Retinal pigment epithelial cell (primary cell): ENCODE results near the gene MED27.

Experiments
- DNase-seq: peaks from one replicate; pipeline ENCODE4 v3.0.0-alpha.2; 2010; ENCODE audit warnings: low read depth
- H3K4me3 ChIP-seq: 2 replicates; pipeline ENCODE4 v1.5.1; 2011; ENCODE audit warnings: mild to moderate bottlenecking, low read length, control low read depth, moderate library complexity
- TF ChIP-seq, protein P1 (sequence below): conservative IDR thresholded peaks from 2 replicates; pipeline ENCODE4 v1.5.1; 2011; ENCODE audit warnings: low read depth, low read length, control low read depth, inconsistent platforms

The MED27 gene

DNA sequence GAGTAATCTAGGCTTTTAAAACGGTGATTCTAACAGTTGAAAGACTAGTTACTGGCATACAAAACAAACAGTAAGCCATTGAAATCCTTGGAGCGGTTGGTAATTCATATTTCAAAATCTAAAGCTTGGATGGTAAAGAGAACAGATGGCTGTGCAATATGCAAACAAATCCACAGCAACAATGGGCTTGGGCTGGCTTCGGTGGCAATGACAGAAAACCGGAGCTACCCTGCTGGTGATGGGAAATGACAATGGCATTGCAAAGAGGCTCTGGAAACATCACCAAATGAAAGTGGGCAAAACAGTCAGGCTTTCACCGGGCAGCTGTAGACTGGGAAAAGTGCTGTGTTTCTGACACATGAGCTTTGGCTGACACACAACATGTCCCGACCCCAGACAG, 42.2 kb downstream of the MED27 start:
- no peak for DNase-seq
- TF ChIP-seq, protein P1, sequence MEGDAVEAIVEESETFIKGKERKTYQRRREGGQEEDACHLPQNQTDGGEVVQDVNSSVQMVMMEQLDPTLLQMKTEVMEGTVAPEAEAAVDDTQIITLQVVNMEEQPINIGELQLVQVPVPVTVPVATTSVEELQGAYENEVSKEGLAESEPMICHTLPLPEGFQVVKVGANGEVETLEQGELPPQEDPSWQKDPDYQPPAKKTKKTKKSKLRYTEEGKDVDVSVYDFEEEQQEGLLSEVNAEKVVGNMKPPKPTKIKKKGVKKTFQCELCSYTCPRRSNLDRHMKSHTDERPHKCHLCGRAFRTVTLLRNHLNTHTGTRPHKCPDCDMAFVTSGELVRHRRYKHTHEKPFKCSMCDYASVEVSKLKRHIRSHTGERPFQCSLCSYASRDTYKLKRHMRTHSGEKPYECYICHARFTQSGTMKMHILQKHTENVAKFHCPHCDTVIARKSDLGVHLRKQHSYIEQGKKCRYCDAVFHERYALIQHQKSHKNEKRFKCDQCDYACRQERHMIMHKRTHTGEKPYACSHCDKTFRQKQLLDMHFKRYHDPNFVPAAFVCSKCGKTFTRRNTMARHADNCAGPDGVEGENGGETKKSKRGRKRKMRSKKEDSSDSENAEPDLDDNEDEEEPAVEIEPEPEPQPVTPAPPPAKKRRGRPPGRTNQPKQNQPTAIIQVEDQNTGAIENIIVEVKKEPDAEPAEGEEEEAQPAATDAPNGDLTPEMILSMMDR = no peak
- no peak overlapping the region for H3K4me3 ChIP-seq

DNA sequence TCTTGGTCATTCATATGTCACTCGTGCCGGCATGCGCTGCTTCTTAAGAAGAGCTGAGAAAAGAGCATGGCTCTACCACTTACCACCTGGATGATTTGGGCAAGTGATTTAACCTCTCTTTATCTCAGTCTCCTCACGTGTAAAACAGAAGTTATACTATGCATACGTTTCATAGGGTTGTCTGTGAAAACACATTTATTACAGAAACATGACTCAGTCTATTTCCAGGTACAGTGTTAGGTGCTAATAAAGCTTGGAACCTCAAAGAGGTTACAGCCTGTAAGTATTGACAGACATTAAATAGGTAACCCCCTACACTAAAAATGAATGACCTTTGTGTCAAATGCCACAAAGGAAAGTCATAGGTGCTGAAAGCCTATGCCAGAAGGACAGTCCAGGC, 43.1 kb downstream of the MED27 start:
- H3K4me3 ChIP-seq = no peak overlapping the region
- TF ChIP-seq, protein P1 = no peak
- DNase-seq = no peak

DNA sequence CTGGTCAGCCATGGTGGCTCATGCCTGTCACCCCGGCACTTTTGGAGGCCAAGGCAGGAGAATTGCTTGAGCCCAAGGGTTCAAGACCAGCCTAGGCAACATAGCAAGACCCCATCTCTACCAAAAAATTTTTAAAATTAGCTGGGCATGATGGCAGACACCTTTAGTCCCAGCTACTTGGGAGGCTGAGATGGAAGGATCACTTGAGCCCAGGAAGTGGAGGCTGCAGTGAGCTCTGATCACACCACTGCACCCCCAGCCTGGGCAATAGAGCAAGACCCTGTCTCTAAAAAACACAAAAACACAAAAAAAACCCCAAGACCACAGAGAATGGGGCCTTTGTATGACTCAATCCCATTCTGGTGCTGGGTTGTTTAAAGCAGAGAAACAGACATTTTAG, 44.0 kb downstream of the MED27 start:
- no peak overlapping the region for H3K4me3 ChIP-seq
- TF ChIP-seq, protein P1 = no peak

DNA sequence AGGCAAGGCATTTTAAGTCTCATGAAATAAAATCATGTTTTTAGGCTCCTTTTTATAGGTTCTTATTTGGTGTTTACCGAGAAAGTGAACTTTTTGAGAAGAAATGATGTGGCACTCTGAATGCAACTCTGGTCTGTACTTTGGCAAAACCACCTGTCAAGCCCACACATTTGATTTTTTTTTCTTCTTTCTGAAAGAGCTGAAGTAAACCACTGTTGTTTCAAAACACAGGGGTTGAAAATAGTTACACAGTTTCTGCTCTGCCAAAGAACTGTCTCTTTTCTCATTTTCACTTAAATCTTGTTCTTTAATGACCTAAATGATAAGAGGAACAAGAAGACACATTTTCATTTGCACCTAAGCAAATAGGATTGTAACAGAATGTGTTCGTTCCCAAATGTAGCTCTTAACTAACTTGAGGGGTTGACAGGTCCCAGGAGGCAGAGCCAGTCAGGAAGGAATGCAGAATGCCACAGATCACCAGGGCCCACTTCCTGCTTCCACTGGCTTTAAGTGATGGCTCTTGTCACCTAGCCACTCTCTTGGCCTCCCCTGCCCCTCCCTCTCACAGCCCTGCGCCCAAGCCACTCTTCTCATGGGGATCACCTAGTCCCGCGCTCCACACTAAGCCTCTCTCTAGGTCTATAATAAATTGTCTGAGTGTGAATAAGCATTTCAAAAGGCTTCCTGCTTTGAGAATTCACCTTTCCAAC, 47.3 kb downstream of the MED27 start:
- no peak overlapping the region for H3K4me3 ChIP-seq
- DNase-seq = no peak
- TF ChIP-seq, protein P1 = no peak

More for the DNA sequence above, 44.0 kb downstream of the MED27 start:
- no peak for DNase-seq

DNA sequence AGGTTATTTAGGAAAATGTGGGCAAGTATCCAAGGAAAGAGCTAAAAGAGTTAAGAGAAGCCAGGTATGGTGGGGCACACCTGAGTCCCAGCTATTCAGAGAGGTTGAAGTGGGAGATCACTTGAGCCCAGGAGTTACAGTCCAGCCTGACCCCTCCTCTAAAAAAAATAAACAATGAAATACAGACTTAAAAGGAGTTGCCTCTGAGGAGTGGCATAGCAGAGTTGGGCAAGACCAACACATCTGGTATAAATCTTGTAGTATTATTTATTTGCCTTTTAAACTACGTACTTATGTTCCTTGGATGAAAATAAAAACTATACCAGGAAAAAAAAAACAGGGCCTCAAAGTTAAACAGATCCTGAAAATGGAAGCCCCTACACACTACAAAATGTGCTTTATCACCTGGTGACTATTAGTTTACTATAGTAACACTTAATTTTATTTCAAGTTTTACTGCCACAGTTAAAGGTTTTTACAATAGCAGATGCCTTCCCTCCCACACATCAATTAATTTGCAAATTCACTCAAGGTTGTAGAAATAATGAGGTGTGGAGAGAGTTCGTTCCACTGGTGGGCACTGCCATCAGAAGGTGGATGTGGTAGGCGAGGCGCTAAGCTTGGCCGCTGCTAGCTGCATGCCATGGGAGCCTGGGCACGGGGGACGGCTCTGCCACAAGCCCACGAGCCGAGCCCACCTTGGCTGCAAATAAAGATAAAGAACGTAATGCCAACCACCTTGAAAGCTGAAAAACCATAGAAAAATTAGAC, 48.0 kb downstream of the MED27 start:
- H3K4me3 ChIP-seq = no peak overlapping the region
- no peak for DNase-seq
- TF ChIP-seq, protein P1 = no peak

DNA sequence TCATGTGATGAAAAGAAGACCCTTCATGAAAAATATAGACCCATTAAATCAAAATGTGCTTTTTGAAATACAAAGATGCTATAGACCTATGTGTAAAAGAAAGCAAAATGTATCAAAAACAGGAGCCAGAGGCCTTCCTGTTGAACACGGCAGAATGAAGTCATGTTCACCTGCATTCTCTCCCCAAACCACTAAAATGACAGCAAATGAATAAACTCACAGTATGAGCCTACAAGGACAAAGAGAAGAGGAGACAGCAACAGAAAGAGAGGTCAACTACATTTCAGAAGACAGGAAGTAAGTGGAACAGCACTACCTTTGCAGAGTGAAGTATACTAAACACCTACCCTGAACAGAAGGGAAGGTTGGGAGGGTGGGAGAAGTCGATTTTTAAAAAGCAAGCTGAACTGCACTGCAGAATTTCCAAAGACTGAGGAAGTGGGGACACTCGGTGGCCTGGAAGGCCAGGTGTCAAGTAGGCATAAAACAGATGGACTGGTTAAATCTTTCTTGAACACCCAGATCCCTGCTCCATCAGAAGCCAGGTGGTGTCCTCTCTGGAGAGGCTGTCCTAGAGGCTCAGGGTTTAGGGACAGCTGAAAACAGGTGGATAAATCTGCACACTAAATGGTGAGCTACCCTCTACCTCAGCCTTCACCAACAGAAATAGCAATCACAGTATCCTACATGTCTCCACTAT, 48.9 kb downstream of the MED27 start:
- no peak for DNase-seq
- no peak overlapping the region for H3K4me3 ChIP-seq
- TF ChIP-seq, protein P1 = no peak
